CD4-positive, alpha-beta memory T cell (primary cell): ENCODE data around the gene PLOD2. TPM values are rescaled to one million over a fixed set of nuclear protein-coding genes. Genes with fewer than 3 reads are reported as not detected.

Experiments used
- CTCF ChIA-PET: fragments of 350-600 bp; sonication (Branson Sonifier 250); formaldehyde crosslinking; loops from one replicate; lab custom pipeline; 2021; ENCODE audit warnings: inconsistent platforms; ENCODE audit not compliant: partially characterized antibody; lab: Charles Lee
- POLR2A ChIA-PET: fragments of 350-600 bp; sonication (Branson Sonifier 250); formaldehyde crosslinking; loops from one replicate; lab custom pipeline; 2021; ENCODE audit not compliant: partially characterized antibody; lab: Charles Lee
- DNase-seq, 5 donors: peaks; one replicate each; pipeline versions ENCODE4 v3.0.0 to v3.0.0-alpha.2; 2020 to 2022; ENCODE audit warnings: mixed read lengths in 1 of 5
- H3K27ac ChIP-seq: one replicate; pipeline ENCODE4 v1.7.0; 2013; ENCODE audit warnings: low read depth, low read length
- H3K27me3 ChIP-seq: 2 replicates; pipeline ENCODE4 v1.7.0; 2013; ENCODE audit warnings: mild to moderate bottlenecking, low read length, moderate library complexity; ENCODE audit not compliant: insufficient read depth
- H3K36me3 ChIP-seq: 2 replicates; pipeline ENCODE4 v1.7.0; 2013; ENCODE audit warnings: mild to moderate bottlenecking, low read length, moderate library complexity; ENCODE audit not compliant: insufficient read depth
- H3K4me1 ChIP-seq: 2 replicates; pipeline ENCODE4 v1.7.0; 2013; ENCODE audit warnings: mild to moderate bottlenecking, low read length, moderate library complexity; ENCODE audit not compliant: insufficient read depth
- H3K4me3 ChIP-seq, 2 donors: one replicate each; pipeline ENCODE4 v1.7.0; 2013; ENCODE audit warnings: low read length in 2 of 2, mild to moderate bottlenecking in 1 of 2
- H3K9me3 ChIP-seq, 2 donors: one replicate each; pipeline ENCODE4 v1.7.0; 2013; ENCODE audit warnings: low read length in 2 of 2, control low read depth in 1 of 2; ENCODE audit not compliant: control insufficient read depth in 1 of 2
- H3K27ac Mint-ChIP-seq, 7 donors: one replicate each; pipeline ENCODE4 v1.8.0; 2020 to 2021; ENCODE audit warnings: mixed read lengths in 7 of 7, mild to moderate bottlenecking in 6 of 7, inconsistent platforms in 3 of 7, moderate library complexity in 3 of 7
- H3K27me3 Mint-ChIP-seq, 2 donors: one replicate each; pipeline ENCODE4 v1.8.0; 2020 to 2021; ENCODE audit warnings: mixed read lengths in 2 of 2
- H3K36me3 Mint-ChIP-seq, 2 donors: one replicate each; pipeline ENCODE4 v1.8.0; 2020 to 2021; ENCODE audit warnings: mixed read lengths in 2 of 2, inconsistent platforms in 1 of 2, mild to moderate bottlenecking in 1 of 2
- H3K4me1 Mint-ChIP-seq, 4 donors: one replicate each; pipeline ENCODE4 v1.8.0; 2020 to 2021; ENCODE audit warnings: mixed read lengths in 4 of 4, mild to moderate bottlenecking in 1 of 4
- H3K4me3 Mint-ChIP-seq, 8 donors: one replicate each; pipeline ENCODE4 v1.8.0; 2020 to 2021; ENCODE audit warnings: mixed read lengths in 8 of 8, mild to moderate bottlenecking in 7 of 8, moderate library complexity in 6 of 8, inconsistent platforms in 3 of 8
- H3K9me3 Mint-ChIP-seq, 8 donors: one replicate each; pipeline ENCODE4 v1.8.0; 2020 to 2021; ENCODE audit warnings: mixed read lengths in 8 of 8, mild to moderate bottlenecking in 5 of 8, inconsistent platforms in 3 of 8, moderate library complexity in 1 of 8
- intact Hi-C: fragments of 100-400 bp; cut with micrococcal nuclease; formaldehyde crosslinking; loops from one replicate; pipeline ENCODE4 v1.15.1; 2023
- polyA plus RNA-seq, 2 donors: library from polyadenylated mRNA; unstranded; fragments of 300-500 nt; fragmentation: Illumina TruSeq; gene quantifications; one replicate each; pipeline ENCODE4 v1.2.3, GENCODE V29; 2021
- total RNA-seq, 2 experiments: library from RNA; stranded (reverse); gene quantifications; one replicate each; pipeline ENCODE4 v1.2.3, GENCODE V29; 2021

The PLOD2 gene
- total and polyA plus RNA-seq, 4 experiments from 2014 or later: not detected

DNA sequence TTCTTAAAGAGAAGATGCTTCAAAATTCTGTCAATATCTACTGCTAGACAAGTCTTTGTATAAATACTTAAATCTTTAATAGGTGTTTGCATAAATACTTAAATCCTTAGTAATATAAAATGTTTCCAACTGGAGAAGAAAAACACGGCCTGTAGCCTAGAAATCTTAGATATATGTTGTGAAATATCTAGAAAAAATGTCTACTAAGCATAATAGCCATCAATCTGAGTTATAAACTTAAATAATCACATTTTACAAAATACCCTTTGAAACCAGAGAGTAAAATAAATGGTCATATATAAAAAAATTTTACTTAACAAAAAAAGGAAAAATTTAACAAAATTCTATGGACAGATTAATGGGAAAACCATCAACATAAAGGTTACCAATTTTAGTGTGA lies 73.9 kb downstream of the PLOD2 start:
- ChIA-PET POLR2A (no interaction called here), CTCF (no interaction called here)
- no peaks in the 10 kb centered on the region for H3K4me1 ChIP-seq
- H3K27ac ChIP-seq: no peak overlapping the region
- Mint-ChIP-seq H3K27ac (no peak overlapping the region), H3K27me3 (no peaks in the 10 kb centered on the region), H3K4me1 (no peaks in the 10 kb centered on the region), H3K9me3 (no peaks in the 10 kb centered on the region), H3K36me3 (no peaks in the 10 kb centered on the region), H3K4me3 (no peak overlapping the region)
- no peaks in the 10 kb centered on the region for H3K9me3 ChIP-seq
- H3K36me3 ChIP-seq: no peaks in the 10 kb centered on the region
- H3K4me3 ChIP-seq: no peak overlapping the region
- intact Hi-C loops: no loop called here
- DNase-seq: no peak
- H3K27me3 ChIP-seq: no peaks in the 10 kb centered on the region

DNA sequence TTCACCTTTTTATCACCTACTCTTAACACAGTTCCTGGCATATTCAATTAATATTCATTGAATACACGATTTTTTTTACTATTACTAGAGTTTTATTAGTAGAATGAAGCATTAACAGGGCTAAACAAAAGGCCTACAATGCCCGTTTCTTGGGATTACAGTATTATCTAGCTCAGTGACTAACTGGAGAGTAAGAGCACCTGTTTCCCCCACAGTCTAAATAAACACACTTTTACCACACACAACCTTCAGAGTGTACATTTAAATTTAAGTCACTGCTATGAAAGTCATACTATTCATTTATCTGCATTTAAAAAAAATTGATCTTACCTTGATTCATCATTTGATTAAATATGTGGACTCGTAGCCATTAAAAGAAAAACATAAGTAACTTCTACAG lies 74.8 kb downstream of the PLOD2 start:
- no peak overlapping the region for H3K27ac ChIP-seq
- H3K27me3 Mint-ChIP-seq: no peaks in the 10 kb centered on the region
- H3K27ac Mint-ChIP-seq: no peak overlapping the region
- CTCF ChIA-PET: no interaction called here
- H3K9me3 ChIP-seq: no peaks in the 10 kb centered on the region
- intact Hi-C loops: no loop called here
- no peak for DNase-seq
- no peaks in the 10 kb centered on the region for H3K36me3 ChIP-seq
- H3K4me3 Mint-ChIP-seq: no peak overlapping the region
- no peaks in the 10 kb centered on the region for H3K4me1 Mint-ChIP-seq
- no peaks in the 10 kb centered on the region for H3K27me3 ChIP-seq
- POLR2A ChIA-PET: no interaction called here
- no peak overlapping the region for H3K4me3 ChIP-seq
- no peaks in the 10 kb centered on the region for H3K4me1 ChIP-seq
- H3K36me3 Mint-ChIP-seq: no peaks in the 10 kb centered on the region
- H3K9me3 Mint-ChIP-seq: no peaks in the 10 kb centered on the region

DNA sequence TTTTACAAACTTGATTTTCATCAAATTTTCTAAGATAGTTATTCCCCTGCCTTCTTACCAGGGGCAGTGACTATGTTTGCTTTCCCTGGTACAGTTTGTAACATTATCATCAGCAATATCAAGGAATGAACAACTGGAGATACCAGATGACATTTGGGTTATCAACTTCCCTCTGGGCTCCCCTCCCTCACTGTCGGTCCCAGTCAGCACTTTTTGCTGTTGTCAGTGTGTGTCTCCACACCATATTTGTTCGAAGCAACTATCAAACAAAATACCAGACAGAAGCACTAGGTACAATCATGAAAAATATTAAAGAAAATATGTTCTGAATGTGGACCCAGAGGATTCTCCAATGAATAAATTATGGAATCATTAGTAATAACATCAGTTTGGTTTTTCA lies 75.3 kb downstream of the PLOD2 start:
- intact Hi-C loops: no loop called here
- Histone ChIP-seq H3K9me3 (no peaks in the 10 kb centered on the region), H3K27ac (no peak overlapping the region), H3K36me3 (no peaks in the 10 kb centered on the region), H3K4me3 (no peak overlapping the region), H3K4me1 (no peaks in the 10 kb centered on the region), H3K27me3 (no peaks in the 10 kb centered on the region)
- ChIA-PET POLR2A (no interaction called here), CTCF (no interaction called here)
- Mint-ChIP-seq H3K27me3 (no peaks in the 10 kb centered on the region), H3K4me3 (no peak overlapping the region), H3K27ac (no peak overlapping the region), H3K4me1 (no peaks in the 10 kb centered on the region), H3K36me3 (no peaks in the 10 kb centered on the region), H3K9me3 (no peaks in the 10 kb centered on the region)
- no peak for DNase-seq

DNA sequence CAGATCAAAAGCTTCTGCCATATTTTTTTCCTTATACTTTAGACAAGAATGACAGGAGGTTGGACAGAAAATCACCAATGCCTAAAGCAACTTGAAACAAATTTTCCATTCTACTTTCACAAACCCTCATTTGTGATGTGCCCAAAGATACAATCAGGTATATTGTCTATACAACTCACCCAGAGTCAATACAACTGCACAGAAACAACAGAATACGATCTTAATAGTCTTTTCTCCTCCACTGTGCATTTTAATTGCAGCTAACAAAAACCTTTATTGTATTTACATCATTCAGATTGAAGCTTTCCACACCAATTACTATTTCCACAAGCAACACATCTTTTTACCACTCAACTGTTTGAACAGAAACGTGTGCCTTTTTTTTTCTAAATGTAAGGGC lies 80.4 kb downstream of the PLOD2 start:
- Mint-ChIP-seq H3K36me3 (no peaks in the 10 kb centered on the region), H3K4me1 (no peaks in the 10 kb centered on the region), H3K4me3 (no peak overlapping the region), H3K27ac (no peak overlapping the region), H3K27me3 (no peaks in the 10 kb centered on the region), H3K9me3 (no peaks in the 10 kb centered on the region)
- Histone ChIP-seq H3K27me3 (no peaks in the 10 kb centered on the region), H3K4me1 (no peaks in the 10 kb centered on the region), H3K4me3 (no peak overlapping the region), H3K36me3 (no peaks in the 10 kb centered on the region), H3K27ac (no peak overlapping the region), H3K9me3 (no peaks in the 10 kb centered on the region)
- POLR2A ChIA-PET: no interaction called here
- intact Hi-C loops: no loop called here
- CTCF ChIA-PET: no interaction called here
- no peak for DNase-seq

DNA sequence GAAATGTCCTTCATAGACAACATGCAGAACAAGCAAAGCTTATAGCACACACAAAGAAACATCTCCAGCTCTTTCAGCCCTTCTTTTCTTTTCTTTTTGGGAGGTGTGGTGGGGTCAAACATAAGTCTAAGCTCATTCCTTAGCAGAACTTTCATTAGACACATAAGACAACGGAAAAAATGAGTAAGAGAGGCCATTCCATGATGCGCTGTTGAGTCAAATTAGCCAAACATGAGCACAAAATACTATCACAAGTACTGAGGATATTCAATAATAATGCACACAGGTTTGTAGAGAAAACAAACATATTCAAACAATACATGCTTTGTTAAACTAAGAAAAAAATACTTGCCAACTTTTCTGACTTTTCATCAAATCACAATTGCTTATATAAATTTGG lies 83.0 kb downstream of the PLOD2 start:
- no peak overlapping the region for H3K4me3 Mint-ChIP-seq
- Histone ChIP-seq H3K27me3 (no peaks in the 10 kb centered on the region), H3K27ac (no peak overlapping the region), H3K36me3 (no peaks in the 10 kb centered on the region), H3K9me3 (no peaks in the 10 kb centered on the region), H3K4me3 (no peak overlapping the region), H3K4me1 (no peaks in the 10 kb centered on the region)
- ChIA-PET POLR2A (no interaction called here), CTCF (no interaction called here)
- H3K27me3 Mint-ChIP-seq: no peaks in the 10 kb centered on the region
- no peaks in the 10 kb centered on the region for H3K36me3 Mint-ChIP-seq
- no peaks in the 10 kb centered on the region for H3K9me3 Mint-ChIP-seq
- no peak for DNase-seq
- no peak overlapping the region for H3K27ac Mint-ChIP-seq
- no peaks in the 10 kb centered on the region for H3K4me1 Mint-ChIP-seq
- intact Hi-C loops: no loop called here

DNA sequence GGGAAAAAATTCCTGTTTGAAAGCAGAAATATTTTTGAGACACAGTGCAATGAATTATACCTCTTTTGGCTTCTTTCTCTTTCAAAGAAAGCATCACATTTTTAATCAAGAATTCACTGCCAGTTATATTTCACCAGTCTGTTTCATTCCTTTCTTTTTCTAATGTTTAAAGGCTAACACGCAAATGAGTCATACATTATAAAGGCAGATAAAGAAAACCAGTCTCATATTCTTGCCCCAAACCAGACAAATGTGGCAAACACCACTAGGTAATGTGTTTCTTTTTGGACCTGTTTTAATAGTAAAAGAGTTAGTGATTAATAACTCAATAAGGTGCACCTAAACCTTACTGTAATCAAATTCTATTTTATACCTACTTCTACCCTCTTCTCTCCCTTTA lies 83.8 kb downstream of the PLOD2 start:
- no peaks in the 10 kb centered on the region for H3K9me3 ChIP-seq
- ChIA-PET CTCF (no interaction called here), POLR2A (no interaction called here)
- H3K27me3 Mint-ChIP-seq: no peaks in the 10 kb centered on the region
- no peaks in the 10 kb centered on the region for H3K4me1 ChIP-seq
- no peak overlapping the region for H3K4me3 ChIP-seq
- H3K36me3 ChIP-seq: no peaks in the 10 kb centered on the region
- no peaks in the 10 kb centered on the region for H3K27me3 ChIP-seq
- H3K27ac ChIP-seq: no peak overlapping the region
- DNase-seq: no peak
- no peaks in the 10 kb centered on the region for H3K4me1 Mint-ChIP-seq
- H3K9me3 Mint-ChIP-seq: no peaks in the 10 kb centered on the region
- H3K4me3 Mint-ChIP-seq: no peak overlapping the region
- no peak overlapping the region for H3K27ac Mint-ChIP-seq
- intact Hi-C loops: no loop called here
- H3K36me3 Mint-ChIP-seq: no peaks in the 10 kb centered on the region

DNA sequence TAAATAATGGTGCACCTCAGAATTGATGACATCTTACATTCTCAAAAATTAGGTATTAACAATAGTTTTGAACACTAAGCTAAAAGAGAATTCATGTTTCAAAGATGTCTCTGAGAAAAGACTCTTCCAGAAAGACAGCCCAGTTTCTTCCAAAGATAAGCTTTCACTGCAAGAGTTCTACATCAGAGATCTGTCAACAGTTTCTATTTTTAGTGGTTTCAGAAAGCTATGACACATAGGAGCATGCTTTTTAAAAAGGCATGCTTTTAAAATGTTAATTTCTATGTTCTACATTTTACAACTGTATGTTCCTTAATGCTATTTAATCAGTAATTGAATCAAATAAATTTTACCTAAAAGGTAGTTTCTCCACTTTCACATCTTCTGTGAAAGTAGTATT lies 88.2 kb downstream of the PLOD2 start:
- Histone ChIP-seq H3K27ac (no peak overlapping the region), H3K4me3 (no peak overlapping the region), H3K36me3 (no peaks in the 10 kb centered on the region), H3K9me3 (no peaks in the 10 kb centered on the region), H3K27me3 (no peaks in the 10 kb centered on the region), H3K4me1 (no peaks in the 10 kb centered on the region)
- Mint-ChIP-seq H3K4me1 (no peaks in the 10 kb centered on the region), H3K4me3 (no peak overlapping the region), H3K27me3 (no peaks in the 10 kb centered on the region), H3K36me3 (no peaks in the 10 kb centered on the region), H3K27ac (no peak overlapping the region), H3K9me3 (no peaks in the 10 kb centered on the region)
- intact Hi-C loops: no loop called here
- CTCF ChIA-PET: no interaction called here
- POLR2A ChIA-PET: no interaction called here
- DNase-seq: no peak

DNA sequence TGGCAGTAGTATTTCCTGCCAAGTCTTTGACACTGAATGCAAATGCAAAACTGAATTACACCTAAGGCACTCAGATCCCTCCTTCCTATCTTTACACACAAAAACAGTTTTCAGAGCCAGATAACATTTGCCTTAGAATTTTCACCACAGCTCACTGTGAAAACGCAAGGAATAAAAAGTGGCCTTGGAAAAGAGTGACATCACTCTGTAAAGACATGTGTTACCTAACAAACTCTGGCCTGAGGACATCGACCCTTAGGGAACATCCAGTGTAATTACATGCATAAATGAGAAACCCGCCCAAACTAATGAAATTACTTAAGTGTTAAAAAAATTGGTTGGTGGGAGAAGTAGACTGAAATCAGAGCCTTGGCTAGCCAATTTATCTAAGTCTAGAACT lies 88.9 kb downstream of the PLOD2 start:
- CTCF ChIA-PET: no interaction called here
- Mint-ChIP-seq H3K9me3 (no peaks in the 10 kb centered on the region), H3K4me1 (no peaks in the 10 kb centered on the region), H3K27ac (no peak overlapping the region), H3K27me3 (no peaks in the 10 kb centered on the region), H3K36me3 (no peaks in the 10 kb centered on the region), H3K4me3 (no peak overlapping the region)
- H3K36me3 ChIP-seq: no peaks in the 10 kb centered on the region
- no peak overlapping the region for H3K4me3 ChIP-seq
- no peak for DNase-seq
- H3K27me3 ChIP-seq: no peaks in the 10 kb centered on the region
- POLR2A ChIA-PET: no interaction called here
- H3K4me1 ChIP-seq: no peaks in the 10 kb centered on the region
- no peak overlapping the region for H3K27ac ChIP-seq
- intact Hi-C loops: no loop called here
- no peaks in the 10 kb centered on the region for H3K9me3 ChIP-seq
